GM21381 (cell line): Measurements from ENCODE around the gene PDGFA.

Experiments used
- ATAC-seq: cut with Tn5 transposase; IDR thresholded peaks from one replicate; pipeline ENCODE4 v1.9.1; 2021; ENCODE audit warnings: mild to moderate bottlenecking, moderate library complexity; ENCODE audit not compliant: unreplicated experiment

Gene PDGFA

GRCh38 chr7:450036-450435 lies 69.6 kb downstream of the PDGFA start:
- ATAC-seq: no peak

- ATAC-seq: no peak
These were observed 70.2 kb downstream of the PDGFA start for GRCh38 chr7:449324-450019.

- ATAC-seq: no peak
These were observed 72.1 kb downstream of the PDGFA start for GRCh38 chr7:447523-447922.
